ENCODE measurements around the gene AKT3. TPM values are rescaled to one million over a fixed set of nuclear protein-coding genes. Genes with fewer than 3 reads are reported as not detected.

Gene AKT3
- total RNA-seq, 2 experiments from 2014 or later = 31.7 to 34.6 TPM

DNA sequence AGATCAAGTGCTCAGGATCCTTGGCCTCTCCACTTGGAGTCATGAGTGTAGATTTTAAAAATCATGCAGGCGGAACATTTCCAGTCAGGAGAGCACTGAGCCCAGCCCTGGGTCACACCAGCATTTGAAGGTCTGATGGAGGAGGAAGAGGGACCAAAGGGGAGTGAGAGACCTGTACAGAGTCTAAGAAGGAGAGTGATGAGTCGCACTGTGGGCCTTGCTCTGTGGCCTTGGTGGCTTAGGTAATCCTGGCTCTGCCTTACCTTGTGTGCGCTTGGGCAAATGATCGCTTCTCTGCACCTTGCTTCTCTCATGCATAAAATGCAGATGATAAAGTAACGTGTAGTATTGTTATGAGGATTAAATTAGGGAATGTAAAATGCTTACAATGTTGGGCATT is 368.9 kb downstream of the AKT3 start:
- H3K27ac Mint-ChIP-seq = no peak overlapping the region
- ChIA-PET POLR2A (no interaction called here), CTCF (no interaction called here)
- H3K36me3 Mint-ChIP-seq (ENCODE audit: low read depth) = peaks cover 3% of the 10 kb centered on the region
- no peak overlapping the region for H3K4me3 Mint-ChIP-seq
- TF ChIP-seq, protein P1, sequence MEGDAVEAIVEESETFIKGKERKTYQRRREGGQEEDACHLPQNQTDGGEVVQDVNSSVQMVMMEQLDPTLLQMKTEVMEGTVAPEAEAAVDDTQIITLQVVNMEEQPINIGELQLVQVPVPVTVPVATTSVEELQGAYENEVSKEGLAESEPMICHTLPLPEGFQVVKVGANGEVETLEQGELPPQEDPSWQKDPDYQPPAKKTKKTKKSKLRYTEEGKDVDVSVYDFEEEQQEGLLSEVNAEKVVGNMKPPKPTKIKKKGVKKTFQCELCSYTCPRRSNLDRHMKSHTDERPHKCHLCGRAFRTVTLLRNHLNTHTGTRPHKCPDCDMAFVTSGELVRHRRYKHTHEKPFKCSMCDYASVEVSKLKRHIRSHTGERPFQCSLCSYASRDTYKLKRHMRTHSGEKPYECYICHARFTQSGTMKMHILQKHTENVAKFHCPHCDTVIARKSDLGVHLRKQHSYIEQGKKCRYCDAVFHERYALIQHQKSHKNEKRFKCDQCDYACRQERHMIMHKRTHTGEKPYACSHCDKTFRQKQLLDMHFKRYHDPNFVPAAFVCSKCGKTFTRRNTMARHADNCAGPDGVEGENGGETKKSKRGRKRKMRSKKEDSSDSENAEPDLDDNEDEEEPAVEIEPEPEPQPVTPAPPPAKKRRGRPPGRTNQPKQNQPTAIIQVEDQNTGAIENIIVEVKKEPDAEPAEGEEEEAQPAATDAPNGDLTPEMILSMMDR (IDR thresholded peaks at IDR 0.05) = no peak
- peaks cover 11% of the 10 kb centered on the region for H3K4me1 Mint-ChIP-seq (ENCODE audit: low read depth)
- H3K27me3 Mint-ChIP-seq = no peaks in the 10 kb centered on the region
- peak; percentile 44 for ATAC-seq
- intact Hi-C loops (cut with micrococcal nuclease) = no loop called here
- no peaks in the 10 kb centered on the region for H3K9me3 Mint-ChIP-seq
- DNase-seq = peak; percentile 16

DNA sequence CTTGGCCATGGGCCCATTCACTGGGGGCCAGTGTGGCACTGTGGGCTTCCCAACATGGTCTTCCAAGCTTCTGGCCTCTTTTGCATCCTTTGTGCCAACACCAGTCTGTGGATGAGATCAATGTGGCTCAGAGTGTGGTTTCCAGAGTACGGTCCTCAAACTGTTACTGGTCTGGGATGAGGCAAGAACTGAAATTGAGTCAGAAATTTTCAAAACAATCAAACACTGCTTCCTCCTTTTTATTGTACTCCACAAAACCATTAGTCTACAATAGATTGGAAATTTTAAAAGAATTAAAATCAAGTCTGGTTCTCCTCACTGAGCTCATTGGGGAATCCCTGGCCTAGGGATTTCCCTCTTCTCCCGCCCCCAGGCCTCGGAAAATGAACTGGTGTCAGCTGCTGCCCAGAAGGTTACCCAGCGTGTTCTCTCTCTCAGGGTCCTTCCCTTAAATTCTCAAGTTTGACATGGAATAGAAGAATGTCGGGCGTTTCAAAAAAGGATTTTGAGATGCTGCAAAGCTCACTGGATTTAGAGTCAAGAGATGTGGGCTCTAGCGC is 372.2 kb downstream of the AKT3 start:
- no peak overlapping the region for H3K4me3 Mint-ChIP-seq
- DNase-seq (no peak), ATAC-seq (no peak)
- peaks cover 18% of the 10 kb centered on the region for H3K4me1 Mint-ChIP-seq (ENCODE audit: low read depth)
- POLR2A ChIA-PET = no interaction called here
- TF ChIP-seq, protein P1 (IDR thresholded peaks at IDR 0.05) = no peak
- intact Hi-C loops (cut with micrococcal nuclease) = loop anchor here (10.0 kb wide), 1 partner anchor 267 kb away; no protein-coding TSS in a partner anchor
- no peaks in the 10 kb centered on the region for H3K27me3 Mint-ChIP-seq
- CTCF ChIA-PET = interaction anchor here (0.9 kb wide), 1 partner anchor 13 kb away, joined by 3 read pairs; no protein-coding TSS in a partner anchor
- H3K27ac Mint-ChIP-seq = no peak overlapping the region
- H3K36me3 Mint-ChIP-seq (ENCODE audit: low read depth) = peaks cover 3% of the 10 kb centered on the region
- H3K9me3 Mint-ChIP-seq = no peaks in the 10 kb centered on the region

DNA sequence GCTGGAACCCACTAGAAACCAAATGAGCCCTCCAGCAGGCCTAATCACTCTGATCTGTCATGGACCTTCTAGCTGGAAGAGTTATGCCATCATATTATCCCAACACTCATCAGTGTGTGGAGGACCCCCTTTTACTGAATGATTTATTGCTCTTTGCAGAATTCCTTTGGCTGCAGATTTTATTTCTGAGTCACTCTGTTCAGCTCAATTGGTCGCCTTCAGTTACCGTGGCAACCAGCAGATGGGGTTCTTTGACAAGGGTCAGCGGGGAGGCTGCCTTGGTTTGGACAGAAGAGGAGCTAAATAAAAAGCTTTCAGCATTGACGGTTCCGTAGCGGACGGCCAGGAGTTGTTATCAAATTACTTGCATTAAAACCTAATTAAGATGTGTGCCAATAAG is 374.1 kb downstream of the AKT3 start:
- CTCF ChIA-PET = interaction anchor here (1.1 kb wide), 1 partner anchor 273 kb away, joined by 3 read pairs; no protein-coding TSS in a partner anchor
- Mint-ChIP-seq H3K4me3 (no peak overlapping the region), H3K4me1 (ENCODE audit: low read depth) (peaks cover 10% of the 10 kb centered on the region), H3K27ac (no peak overlapping the region), H3K36me3 (ENCODE audit: low read depth) (peaks cover 3% of the 10 kb centered on the region), H3K27me3 (no peaks in the 10 kb centered on the region), H3K9me3 (no peaks in the 10 kb centered on the region)
- intact Hi-C loops (cut with micrococcal nuclease) = loop anchor here (10.0 kb wide), 1 partner anchor 269 kb away; no protein-coding TSS in a partner anchor
- TF ChIP-seq, protein P1 (IDR thresholded peaks at IDR 0.05) = no peak
- ATAC-seq (no peak), DNase-seq (peak; percentile 27)
- POLR2A ChIA-PET = no interaction called here

DNA sequence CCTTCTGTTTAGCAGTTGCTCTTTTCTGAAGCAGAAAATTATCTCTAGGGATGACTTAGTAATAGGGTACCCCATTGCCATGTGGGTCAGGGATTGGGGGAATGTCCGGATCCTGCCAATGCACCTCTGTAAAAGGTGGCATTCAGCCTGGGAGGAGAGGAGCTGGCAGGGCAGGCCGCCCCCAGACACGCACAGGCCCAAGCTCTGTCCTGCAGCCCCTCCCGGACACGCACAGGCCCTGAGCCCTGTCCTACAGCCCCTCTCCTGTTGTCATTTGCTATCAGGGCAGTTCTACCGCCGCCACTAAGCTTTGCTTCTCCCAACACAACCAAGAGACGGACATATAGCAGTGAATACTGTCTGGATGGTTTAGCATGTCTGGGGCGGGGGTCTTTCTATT is 375.1 kb downstream of the AKT3 start:
- ChIA-PET POLR2A (no interaction called here), CTCF (no interaction called here)
- TF ChIP-seq, protein P1 (IDR thresholded peaks at IDR 0.05) = no peak
- ATAC-seq (no peak), DNase-seq (no peak)
- peaks cover 1% of the 10 kb centered on the region for H3K36me3 Mint-ChIP-seq (ENCODE audit: low read depth)
- no peaks in the 10 kb centered on the region for H3K27me3 Mint-ChIP-seq
- H3K4me1 Mint-ChIP-seq (ENCODE audit: low read depth) = peaks cover 10% of the 10 kb centered on the region
- intact Hi-C loops (cut with micrococcal nuclease) = loop anchor here (10.0 kb wide), 1 partner anchor 270 kb away; no protein-coding TSS in a partner anchor
- no peak overlapping the region for H3K27ac Mint-ChIP-seq
- H3K9me3 Mint-ChIP-seq = no peaks in the 10 kb centered on the region
- H3K4me3 Mint-ChIP-seq = no peak overlapping the region

DNA sequence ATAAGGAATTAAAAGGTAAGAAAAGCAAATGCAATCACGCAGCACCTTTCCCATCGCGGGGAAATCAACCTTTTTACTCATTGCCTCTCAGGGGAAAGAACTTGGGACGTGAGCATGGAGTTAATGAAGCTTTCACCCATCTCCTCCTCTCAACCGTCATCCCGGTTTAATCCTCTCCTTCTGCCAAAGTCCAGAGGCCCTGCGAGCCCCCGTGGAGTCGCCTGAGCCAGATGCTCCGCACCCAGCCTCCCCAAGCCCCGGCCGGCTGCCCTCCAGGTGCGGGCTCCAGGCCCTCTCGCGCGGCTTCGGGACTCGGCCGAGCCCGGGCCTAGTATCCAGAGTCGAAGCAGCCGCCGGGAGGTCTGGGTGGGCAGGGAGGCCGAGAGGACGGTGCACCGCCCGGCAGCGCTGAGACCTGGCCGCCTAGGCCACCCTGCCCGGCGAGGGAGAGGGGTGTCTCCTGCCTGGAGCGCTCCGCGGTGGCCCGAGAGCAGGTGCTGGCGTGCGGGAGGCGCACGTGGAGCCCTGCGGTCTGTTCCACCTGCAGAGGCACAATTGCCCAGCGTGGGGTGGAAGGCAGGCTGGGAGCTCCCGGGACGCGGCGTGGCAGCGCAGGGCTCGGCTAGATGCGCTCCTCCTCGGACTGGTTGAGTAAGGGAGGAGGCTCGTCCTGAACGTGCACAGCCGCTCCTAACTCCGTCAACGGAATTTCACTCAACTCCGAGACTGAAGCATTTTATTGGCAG is 375.7 kb downstream of the AKT3 start:
- TF ChIP-seq, protein P1 (IDR thresholded peaks at IDR 0.05) = no peak
- H3K27ac Mint-ChIP-seq = no peak overlapping the region
- no peaks in the 10 kb centered on the region for H3K36me3 Mint-ChIP-seq (ENCODE audit: low read depth)
- ChIA-PET POLR2A (no interaction called here), CTCF (no interaction called here)
- H3K4me3 Mint-ChIP-seq = no peak overlapping the region
- ATAC-seq (no peak), DNase-seq (no peak)
- no peaks in the 10 kb centered on the region for H3K9me3 Mint-ChIP-seq
- H3K27me3 Mint-ChIP-seq = no peaks in the 10 kb centered on the region
- intact Hi-C loops (cut with micrococcal nuclease) = loop anchor here (10.0 kb wide), 1 partner anchor 270 kb away; no protein-coding TSS in a partner anchor
- peaks cover 10% of the 10 kb centered on the region for H3K4me1 Mint-ChIP-seq (ENCODE audit: low read depth)
